TTC549 (cell line): ENCODE measurements around the gene TRAPPC6A.

Experiments
- FAIRE-seq: peaks from 2 replicates; lab custom pipeline; 2012; peaks lifted over from hg19 to GRCh38; lab: Jason Lieb, UNC

Gene TRAPPC6A

GRCh38 chr19:45146741-45147205 is 31.3 kb downstream of the TRAPPC6A start:
- FAIRE-seq: no peak

GRCh38 chr19:45146251-45146650 is 31.8 kb downstream of the TRAPPC6A start:
- no peak for FAIRE-seq

GRCh38 chr19:45145270-45146189 is 32.5 kb downstream of the TRAPPC6A start:
- FAIRE-seq: no peak

GRCh38 chr19:45144431-45145269 is 33.4 kb downstream of the TRAPPC6A start:
- no peak for FAIRE-seq

- no peak for FAIRE-seq
Observed at GRCh38 chr19:45142726-45143110, 35.3 kb downstream of the TRAPPC6A start.

GRCh38 chr19:45142016-45142725 is 35.9 kb downstream of the TRAPPC6A start:
- no peak for FAIRE-seq

- FAIRE-seq: no peak
Observed at GRCh38 chr19:45141203-45141900, 36.7 kb downstream of the TRAPPC6A start.

GRCh38 chr19:45140533-45140932 is 37.5 kb downstream of the TRAPPC6A start:
- FAIRE-seq: no peak

GRCh38 chr19:45140144-45140503 is 37.9 kb downstream of the TRAPPC6A start:
- no peak for FAIRE-seq

GRCh38 chr19:45139286-45140143 is 38.5 kb downstream of the TRAPPC6A start:
- no peak for FAIRE-seq

GRCh38 chr19:45138303-45138751 is 39.7 kb downstream of the TRAPPC6A start:
- no peak for FAIRE-seq

GRCh38 chr19:45137179-45137761 is 40.8 kb downstream of the TRAPPC6A start:
- FAIRE-seq: no peak

- no peak for FAIRE-seq
Observed at GRCh38 chr19:45136507-45137178, 41.4 kb downstream of the TRAPPC6A start.

GRCh38 chr19:45135176-45135885 is 42.7 kb downstream of the TRAPPC6A start:
- FAIRE-seq: no peak

- no peak for FAIRE-seq
Observed at GRCh38 chr19:45133661-45134060, 44.4 kb downstream of the TRAPPC6A start.

- FAIRE-seq: no peak
Observed at GRCh38 chr19:45130888-45131615, 47.0 kb downstream of the TRAPPC6A start.

- no peak for FAIRE-seq
Observed at GRCh38 chr19:45130236-45130635, 47.8 kb downstream of the TRAPPC6A start.

- no peak for FAIRE-seq
Observed at GRCh38 chr19:45128806-45129205, 49.2 kb downstream of the TRAPPC6A start.
